ENCODE results near the gene CYBA. TPM values are rescaled to one million over a fixed set of nuclear protein-coding genes. Genes with fewer than 3 reads are reported as not detected.
A peak's percentile ranks its signal among the peaks of the same experiment; 100 is the strongest.

CYBA gene
- total and polyA plus RNA-seq, 5 donors, result 53.9 to 101 (median 73.2) TPM

GRCh38 chr16:88605186-88606147, 45.4 kb downstream of the CYBA start:
- DNase-seq (no peak), ATAC-seq (peak in 1 of 2 donors; percentile 26)
- WGBS, result 65% methylated on average over 20 of the region's 20 CpGs
- intact Hi-C loops (cut with DNase I), result no loop called here
- Histone ChIP-seq H3K9me3 (ENCODE audit: control insufficient read depth, low read length) (no peaks in the 10 kb centered on the region), H3K27me3 (ENCODE audit: control insufficient read depth, insufficient read depth) (no peaks in the 10 kb centered on the region), H3K27ac (ENCODE audit: low read length) (no peak overlapping the region), H3K4me3 (ENCODE audit: low read length) (no peak overlapping the region), H3K4me1 (ENCODE audit: control insufficient read depth, insufficient read depth, low read length) (no peaks in the 10 kb centered on the region)

- Histone ChIP-seq H3K4me1 (ENCODE audit: control insufficient read depth, insufficient read depth, low read length) (peaks cover 8% of the 10 kb centered on the region), H3K27me3 (ENCODE audit: control insufficient read depth, insufficient read depth) (no peaks in the 10 kb centered on the region), H3K27ac (ENCODE audit: low read length) (no peak overlapping the region), H3K9me3 (ENCODE audit: control insufficient read depth, low read length) (no peaks in the 10 kb centered on the region), H3K4me3 (ENCODE audit: low read length) (no peak overlapping the region)
- DNase-seq (no peak), ATAC-seq (no peak)
- 89% methylated on average over 7 of the region's 7 CpGs for WGBS
- intact Hi-C loops (cut with DNase I), result no loop called here
Measured at GRCh38 chr16:88602091-88602490, 48.8 kb downstream of the CYBA start.

GRCh38 chr16:88601313-88602036, 49.4 kb downstream of the CYBA start:
- DNase-seq, result no peak
- no peaks in the 10 kb centered on the region for H3K9me3 ChIP-seq (ENCODE audit: control insufficient read depth, low read length)
- H3K4me1 ChIP-seq (ENCODE audit: control insufficient read depth, insufficient read depth, low read length), result peaks cover 8% of the 10 kb centered on the region
- H3K4me3 ChIP-seq (ENCODE audit: low read length), result no peak overlapping the region
- no peak for ATAC-seq
- H3K27me3 ChIP-seq (ENCODE audit: control insufficient read depth, insufficient read depth), result no peaks in the 10 kb centered on the region
- 90% methylated on average over 9 of the region's 9 CpGs for WGBS
- H3K27ac ChIP-seq (ENCODE audit: low read length), result no peak overlapping the region
- intact Hi-C loops (cut with DNase I), result no loop called here

- DNase-seq (no peak), ATAC-seq (no peak)
- H3K27me3 ChIP-seq (ENCODE audit: control insufficient read depth, insufficient read depth), result no peaks in the 10 kb centered on the region
- H3K4me1 ChIP-seq (ENCODE audit: control insufficient read depth, insufficient read depth, low read length), result peaks cover 8% of the 10 kb centered on the region
- H3K9me3 ChIP-seq (ENCODE audit: control insufficient read depth, low read length), result no peaks in the 10 kb centered on the region
- H3K27ac ChIP-seq (ENCODE audit: low read length), result peak overlapping the region; percentile 83
- intact Hi-C loops (cut with DNase I), result no loop called here
- H3K4me3 ChIP-seq (ENCODE audit: low read length), result no peak overlapping the region
- 93% methylated on average over 6 of the region's 6 CpGs for WGBS
Measured at GRCh38 chr16:88600539-88600896, 50.3 kb downstream of the CYBA start.

- Histone ChIP-seq H3K4me3 (ENCODE audit: low read length) (no peak overlapping the region), H3K9me3 (ENCODE audit: control insufficient read depth, low read length) (no peaks in the 10 kb centered on the region), H3K4me1 (ENCODE audit: control insufficient read depth, insufficient read depth, low read length) (peaks cover 8% of the 10 kb centered on the region), H3K27me3 (ENCODE audit: control insufficient read depth, insufficient read depth) (no peaks in the 10 kb centered on the region), H3K27ac (ENCODE audit: low read length) (peak overlapping the region; percentile 83)
- 73% methylated on average over 25 of the region's 25 CpGs for WGBS
- ATAC-seq (peak; percentile 3 to 35), DNase-seq (peak; percentile 57 to 83 (median 67))
- intact Hi-C loops (cut with DNase I), result no loop called here
Measured at GRCh38 chr16:88599825-88600538, 50.9 kb downstream of the CYBA start.

GRCh38 chr16:88599092-88599733, 51.6 kb downstream of the CYBA start:
- Histone ChIP-seq H3K4me1 (ENCODE audit: control insufficient read depth, insufficient read depth, low read length) (peaks cover 10% of the 10 kb centered on the region), H3K27me3 (ENCODE audit: control insufficient read depth, insufficient read depth) (no peaks in the 10 kb centered on the region), H3K27ac (ENCODE audit: low read length) (peak overlapping the region; percentile 95), H3K9me3 (ENCODE audit: control insufficient read depth, low read length) (no peaks in the 10 kb centered on the region), H3K4me3 (ENCODE audit: low read length) (no peak overlapping the region)
- peak; percentile 83 to 91 for ATAC-seq
- peak; percentile 84 to 94 (median 94) for DNase-seq
- 57% methylated on average over 14 of the region's 14 CpGs for WGBS
- intact Hi-C loops (cut with DNase I), result no loop called here

- no peak for ATAC-seq
- Histone ChIP-seq H3K27ac (ENCODE audit: low read length) (peak overlapping the region; percentile 6), H3K9me3 (ENCODE audit: control insufficient read depth, low read length) (no peaks in the 10 kb centered on the region), H3K4me1 (ENCODE audit: control insufficient read depth, insufficient read depth, low read length) (peaks cover 10% of the 10 kb centered on the region), H3K27me3 (ENCODE audit: control insufficient read depth, insufficient read depth) (no peaks in the 10 kb centered on the region), H3K4me3 (ENCODE audit: low read length) (no peak overlapping the region)
- intact Hi-C loops (cut with DNase I), result no loop called here
- WGBS, result 89% methylated on average over 21 of the region's 21 CpGs
- DNase-seq, result no peak
Measured at GRCh38 chr16:88597856-88598491, 52.9 kb downstream of the CYBA start.

GRCh38 chr16:88596483-88596882, 54.4 kb downstream of the CYBA start:
- WGBS, result 76% methylated on average over 3 of the region's 3 CpGs
- intact Hi-C loops (cut with DNase I), result no loop called here
- no peak for ATAC-seq
- Histone ChIP-seq H3K4me1 (ENCODE audit: control insufficient read depth, insufficient read depth, low read length) (peaks cover 10% of the 10 kb centered on the region), H3K27me3 (ENCODE audit: control insufficient read depth, insufficient read depth) (no peaks in the 10 kb centered on the region), H3K4me3 (ENCODE audit: low read length) (no peak overlapping the region), H3K27ac (ENCODE audit: low read length) (no peak overlapping the region), H3K9me3 (ENCODE audit: control insufficient read depth, low read length) (no peaks in the 10 kb centered on the region)
- no peak for DNase-seq

- no peak overlapping the region for H3K4me3 ChIP-seq (ENCODE audit: low read length)
- no peaks in the 10 kb centered on the region for H3K9me3 ChIP-seq (ENCODE audit: control insufficient read depth, low read length)
- H3K27me3 ChIP-seq (ENCODE audit: control insufficient read depth, insufficient read depth), result no peaks in the 10 kb centered on the region
- H3K4me1 ChIP-seq (ENCODE audit: control insufficient read depth, insufficient read depth, low read length), result peaks cover 10% of the 10 kb centered on the region
- DNase-seq, result no peak
- 91% methylated on average over 10 of the region's 10 CpGs for WGBS
- H3K27ac ChIP-seq (ENCODE audit: low read length), result no peak overlapping the region
- ATAC-seq, result no peak
- intact Hi-C loops (cut with DNase I), result no loop called here
Measured at GRCh38 chr16:88595921-88596320, 54.9 kb downstream of the CYBA start.

GRCh38 chr16:88595101-88595500, 55.8 kb downstream of the CYBA start:
- 46% methylated on average over 6 of the region's 6 CpGs for WGBS
- ATAC-seq (no peak), DNase-seq (peak in 1 of 3 donors; percentile 30)
- intact Hi-C loops (cut with DNase I), result no loop called here
- no peaks in the 10 kb centered on the region for H3K9me3 ChIP-seq (ENCODE audit: control insufficient read depth, low read length)
- no peak overlapping the region for H3K4me3 ChIP-seq (ENCODE audit: low read length)
- no peaks in the 10 kb centered on the region for H3K27me3 ChIP-seq (ENCODE audit: control insufficient read depth, insufficient read depth)
- peaks cover 9% of the 10 kb centered on the region for H3K4me1 ChIP-seq (ENCODE audit: control insufficient read depth, insufficient read depth, low read length)
- no peak overlapping the region for H3K27ac ChIP-seq (ENCODE audit: low read length)
